WERI-Rb-1 (cell line): ENCODE measurements around the gene CCDC82.

Experiments
- DNase-seq: peaks from one replicate; pipeline ENCODE4 v3.0.0-alpha.2; 2020
- H3K27ac ChIP-seq: fragments of 250-450 bp; sonication (Bioruptor Pico); 2 replicates; pipeline ENCODE4 v1.5.1; 2020; ENCODE audit warnings: mild to moderate bottlenecking, moderate library complexity
- H3K27me3 ChIP-seq: fragments of 250-450 bp; sonication (Bioruptor Pico); 2 replicates; pipeline ENCODE4 v1.5.1; 2021; ENCODE audit warnings: mild to moderate bottlenecking, low read depth, moderate library complexity; ENCODE audit not compliant: insufficient read depth, severe bottlenecking
- H3K36me3 ChIP-seq: fragments of 250-450 bp; sonication (Bioruptor Pico); 2 replicates; pipeline ENCODE4 v1.5.1; 2020; ENCODE audit warnings: mild to moderate bottlenecking, moderate library complexity
- H3K4me3 ChIP-seq: 2 replicates; pipeline ENCODE4 v1.5.1; 2011; ENCODE audit warnings: low read depth, mild to moderate bottlenecking, control low read depth, low read length
- H3K9me3 ChIP-seq: fragments of 250-450 bp; sonication (Bioruptor Pico); 2 replicates; pipeline ENCODE4 v1.5.1; 2021; ENCODE audit warnings: mild to moderate bottlenecking, moderate library complexity; ENCODE audit not compliant: severe bottlenecking
- TF ChIP-seq, protein P1 (sequence below): IDR thresholded peaks from 2 replicates; pipeline ENCODE4 v1.5.1; 2011; ENCODE audit warnings: low read depth, mild to moderate bottlenecking, control low read depth, inconsistent platforms, low read length

Gene CCDC82

DNA sequence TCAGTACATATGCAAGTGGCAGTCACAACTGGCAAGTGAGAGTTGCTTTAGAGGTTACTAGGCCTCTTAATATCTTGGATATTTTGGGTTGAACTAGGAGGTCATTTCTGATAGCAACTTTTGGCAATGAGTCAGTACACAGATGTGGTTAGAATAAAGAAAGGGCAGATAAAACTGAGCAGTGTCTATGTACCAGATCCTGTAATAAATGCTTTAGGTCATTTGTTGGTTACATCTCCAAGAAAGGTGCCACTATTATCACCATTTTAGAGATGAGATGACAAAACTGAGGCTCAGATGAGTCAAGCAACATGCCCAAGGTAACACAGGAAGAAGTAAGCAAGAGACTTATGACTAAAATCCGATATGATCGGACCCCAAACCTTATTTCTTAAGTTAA lies 71.7 kb downstream of the CCDC82 start:
- Histone ChIP-seq H3K27me3 (no peaks in the 10 kb centered on the region), H3K4me3 (no peak overlapping the region), H3K9me3 (no peaks in the 10 kb centered on the region), H3K27ac (no peak overlapping the region), H3K36me3 (peaks cover 8% of the 10 kb centered on the region; the same call in 1 of the 2 replicates)
- TF ChIP-seq, protein P1, sequence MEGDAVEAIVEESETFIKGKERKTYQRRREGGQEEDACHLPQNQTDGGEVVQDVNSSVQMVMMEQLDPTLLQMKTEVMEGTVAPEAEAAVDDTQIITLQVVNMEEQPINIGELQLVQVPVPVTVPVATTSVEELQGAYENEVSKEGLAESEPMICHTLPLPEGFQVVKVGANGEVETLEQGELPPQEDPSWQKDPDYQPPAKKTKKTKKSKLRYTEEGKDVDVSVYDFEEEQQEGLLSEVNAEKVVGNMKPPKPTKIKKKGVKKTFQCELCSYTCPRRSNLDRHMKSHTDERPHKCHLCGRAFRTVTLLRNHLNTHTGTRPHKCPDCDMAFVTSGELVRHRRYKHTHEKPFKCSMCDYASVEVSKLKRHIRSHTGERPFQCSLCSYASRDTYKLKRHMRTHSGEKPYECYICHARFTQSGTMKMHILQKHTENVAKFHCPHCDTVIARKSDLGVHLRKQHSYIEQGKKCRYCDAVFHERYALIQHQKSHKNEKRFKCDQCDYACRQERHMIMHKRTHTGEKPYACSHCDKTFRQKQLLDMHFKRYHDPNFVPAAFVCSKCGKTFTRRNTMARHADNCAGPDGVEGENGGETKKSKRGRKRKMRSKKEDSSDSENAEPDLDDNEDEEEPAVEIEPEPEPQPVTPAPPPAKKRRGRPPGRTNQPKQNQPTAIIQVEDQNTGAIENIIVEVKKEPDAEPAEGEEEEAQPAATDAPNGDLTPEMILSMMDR: no peak
- DNase-seq: no peak

DNA sequence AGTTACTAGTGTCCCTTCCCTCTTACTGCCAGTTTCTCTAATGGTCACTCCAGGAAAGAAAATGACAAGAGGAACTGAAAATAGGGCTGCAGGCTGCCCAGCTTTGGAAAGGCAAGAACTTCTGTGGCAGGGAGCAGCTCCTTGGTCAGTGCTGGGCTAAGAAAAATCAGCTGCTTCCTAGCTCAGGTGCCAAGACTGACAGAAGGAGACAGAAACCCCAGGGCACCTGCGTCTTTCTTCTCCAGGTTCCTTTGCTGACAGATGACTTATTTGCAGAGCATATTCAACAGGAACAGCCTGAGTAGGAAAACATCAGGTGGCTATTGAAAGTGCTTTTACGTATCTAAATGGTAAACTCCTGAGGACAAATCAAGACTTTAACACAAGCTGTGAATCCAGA lies 72.1 kb downstream of the CCDC82 start:
- peaks cover 12% of the 10 kb centered on the region; the same call in 1 of the 2 replicates for H3K36me3 ChIP-seq
- H3K4me3 ChIP-seq: no peak overlapping the region

DNA sequence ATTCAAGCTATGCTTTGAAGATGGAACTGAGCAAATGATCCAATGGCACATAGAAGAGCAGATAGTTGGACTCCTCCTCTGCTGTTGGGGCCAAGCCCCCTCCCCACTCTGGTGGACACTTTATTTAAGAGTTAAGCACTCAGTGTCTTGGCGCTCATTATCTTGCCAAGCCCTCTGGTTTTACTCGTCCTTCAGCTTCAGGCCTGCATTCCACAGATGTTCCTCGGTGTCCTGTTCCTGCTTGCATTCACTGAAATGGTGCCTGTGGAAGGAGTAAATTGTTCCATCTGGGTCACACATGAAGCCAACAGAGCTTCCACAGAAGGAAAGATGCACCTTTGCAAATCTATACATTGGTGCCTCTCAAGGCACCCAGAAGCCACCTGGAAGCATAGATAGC lies 72.8 kb downstream of the CCDC82 start:
- no peak overlapping the region for H3K4me3 ChIP-seq
- no peak for DNase-seq
- no peaks in the 10 kb centered on the region for H3K27me3 ChIP-seq
- H3K36me3 ChIP-seq: peaks cover 12% of the 10 kb centered on the region; the same call in 1 of the 2 replicates
- TF ChIP-seq, protein P1: no peak
- no peaks in the 10 kb centered on the region for H3K9me3 ChIP-seq
- H3K27ac ChIP-seq: no peak overlapping the region

More for the DNA sequence above, 72.1 kb downstream of the CCDC82 start:
- no peak overlapping the region for H3K27ac ChIP-seq
- no peak for DNase-seq
- TF ChIP-seq, protein P1: no peak
- no peaks in the 10 kb centered on the region for H3K9me3 ChIP-seq
- no peaks in the 10 kb centered on the region for H3K27me3 ChIP-seq

DNA sequence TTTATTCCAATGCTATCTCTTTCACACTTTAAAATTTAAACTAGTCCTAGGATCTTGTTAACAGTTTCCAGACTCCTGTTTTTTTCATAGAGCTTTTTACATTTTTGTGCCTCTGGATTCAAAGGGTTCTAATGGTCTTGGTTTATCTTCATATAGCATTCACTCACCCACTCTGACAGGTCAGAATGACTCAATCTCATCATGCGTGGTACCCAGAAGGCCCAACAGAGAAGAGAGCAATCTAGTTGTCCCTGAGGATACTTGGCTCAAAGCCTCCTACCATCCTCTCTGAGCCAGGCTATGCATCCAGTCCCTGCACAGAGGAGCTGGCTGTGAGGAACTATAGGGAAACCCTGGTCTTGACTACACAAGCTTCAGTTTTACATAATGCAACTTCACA lies 74.2 kb downstream of the CCDC82 start:
- Histone ChIP-seq H3K4me3 (no peak overlapping the region), H3K9me3 (no peaks in the 10 kb centered on the region), H3K27me3 (no peaks in the 10 kb centered on the region), H3K27ac (no peak overlapping the region), H3K36me3 (peaks cover 12% of the 10 kb centered on the region; the same call in 1 of the 2 replicates)
- DNase-seq: no peak
- TF ChIP-seq, protein P1: no peak

DNA sequence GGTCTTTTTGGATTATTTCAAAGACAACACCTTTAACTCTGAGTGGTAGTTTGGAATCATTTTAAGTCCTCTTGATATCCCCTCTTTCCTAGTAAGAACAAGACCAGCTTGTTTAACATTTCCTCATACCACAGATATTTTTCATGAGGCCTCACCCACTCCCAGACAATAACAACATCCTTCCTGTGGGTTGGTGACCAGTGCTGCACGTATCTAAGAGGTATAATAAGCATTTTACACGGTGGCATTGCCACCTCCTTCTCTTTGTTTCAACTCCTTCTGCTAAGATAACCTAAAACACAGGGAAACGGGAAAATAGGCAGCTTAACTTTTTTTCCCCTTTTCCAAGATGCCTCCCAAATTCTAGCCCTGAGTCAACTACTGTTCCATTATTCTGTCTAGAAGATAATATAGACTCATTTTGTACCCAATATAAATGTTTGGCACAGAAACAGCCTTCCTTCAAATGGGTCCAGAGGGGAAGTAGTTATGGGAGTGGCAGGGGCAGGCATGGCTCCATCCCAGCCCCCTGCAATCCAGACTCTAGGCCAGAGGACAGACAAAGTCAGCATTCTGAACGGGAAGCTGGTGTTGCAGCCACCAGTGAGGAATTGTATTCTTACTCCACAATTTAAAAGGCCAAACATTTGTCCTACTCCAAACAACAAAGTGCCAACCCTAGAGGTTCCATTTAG lies 75.2 kb downstream of the CCDC82 start:
- no peaks in the 10 kb centered on the region for H3K27me3 ChIP-seq
- H3K9me3 ChIP-seq: no peaks in the 10 kb centered on the region
- peaks cover 12% of the 10 kb centered on the region; the same call in 1 of the 2 replicates for H3K36me3 ChIP-seq
- no peak overlapping the region for H3K4me3 ChIP-seq
- TF ChIP-seq, protein P1: no peak
- DNase-seq: no peak
- peak overlapping the region; percentile 33; the same call in 1 of the 2 replicates for H3K27ac ChIP-seq
